ENCODE measurements around the gene TEX48. TPM values are rescaled to one million over a fixed set of nuclear protein-coding genes. Genes with fewer than 3 reads are reported as not detected.

TEX48 gene
- total RNA-seq, 3 donors from 2014 or later, result not detected

DNA sequence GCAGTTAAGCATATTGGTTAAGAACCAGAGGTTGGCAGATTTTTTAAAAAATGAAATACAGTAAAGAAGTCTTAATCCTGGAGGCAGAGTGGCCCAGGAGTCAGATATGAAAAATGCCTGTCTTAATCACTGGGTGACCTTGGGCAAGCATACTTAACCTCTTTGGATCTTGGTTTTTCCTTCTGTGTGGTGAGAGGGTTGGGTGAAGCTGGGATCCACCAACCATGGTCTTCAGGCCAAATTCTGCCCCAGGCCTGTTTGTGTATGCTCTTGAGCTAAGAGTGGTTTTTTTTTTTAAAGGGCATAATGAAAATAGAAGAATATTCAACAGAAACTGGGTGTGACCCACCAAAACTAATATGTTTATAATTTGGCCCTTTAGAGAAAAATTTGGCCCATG is 20.0 kb upstream of the TEX48 start:
- intact Hi-C loops (cut with DNase I; ENCODE audit: low total_unique reads), result no loop called here
- H3K4me3 ChIP-seq, result no peak overlapping the region
- no peaks in the 10 kb centered on the region for H3K36me3 ChIP-seq
- no peak for TF ChIP-seq POLR2A (IDR thresholded peaks at IDR 0.05)
- H3K27ac ChIP-seq, result no peak overlapping the region
- no peak for DNase-seq (ENCODE audit: low spot score in 2 of 2)
- no peaks in the 10 kb centered on the region for H3K9me3 ChIP-seq
- no peaks in the 10 kb centered on the region for H3K27me3 ChIP-seq
- H3K4me1 ChIP-seq, result no peaks in the 10 kb centered on the region

DNA sequence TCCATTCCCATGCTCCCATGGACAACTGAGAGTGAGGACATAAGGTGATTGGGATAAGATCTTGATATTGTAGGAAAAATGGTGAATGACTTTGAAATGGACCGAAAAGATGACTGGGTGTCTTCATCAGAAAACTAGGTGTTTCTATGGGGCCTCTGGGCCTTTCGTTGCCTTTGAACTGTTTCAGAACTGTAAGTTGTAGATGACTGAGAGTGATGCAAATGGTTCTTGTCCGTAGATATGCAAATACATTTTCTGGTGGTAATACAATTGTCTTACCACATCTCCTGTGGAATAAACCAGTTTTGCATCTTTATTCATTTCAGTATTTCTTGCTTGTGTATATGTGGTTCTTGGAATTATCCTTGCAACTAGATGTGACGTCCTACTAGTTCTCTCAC is 16.0 kb upstream of the TEX48 start:
- H3K27ac ChIP-seq, result no peak overlapping the region
- no peaks in the 10 kb centered on the region for H3K27me3 ChIP-seq
- H3K4me1 ChIP-seq, result no peaks in the 10 kb centered on the region
- H3K4me3 ChIP-seq, result no peak overlapping the region
- DNase-seq (ENCODE audit: low spot score in 2 of 2), result no peak
- TF ChIP-seq, protein P1, sequence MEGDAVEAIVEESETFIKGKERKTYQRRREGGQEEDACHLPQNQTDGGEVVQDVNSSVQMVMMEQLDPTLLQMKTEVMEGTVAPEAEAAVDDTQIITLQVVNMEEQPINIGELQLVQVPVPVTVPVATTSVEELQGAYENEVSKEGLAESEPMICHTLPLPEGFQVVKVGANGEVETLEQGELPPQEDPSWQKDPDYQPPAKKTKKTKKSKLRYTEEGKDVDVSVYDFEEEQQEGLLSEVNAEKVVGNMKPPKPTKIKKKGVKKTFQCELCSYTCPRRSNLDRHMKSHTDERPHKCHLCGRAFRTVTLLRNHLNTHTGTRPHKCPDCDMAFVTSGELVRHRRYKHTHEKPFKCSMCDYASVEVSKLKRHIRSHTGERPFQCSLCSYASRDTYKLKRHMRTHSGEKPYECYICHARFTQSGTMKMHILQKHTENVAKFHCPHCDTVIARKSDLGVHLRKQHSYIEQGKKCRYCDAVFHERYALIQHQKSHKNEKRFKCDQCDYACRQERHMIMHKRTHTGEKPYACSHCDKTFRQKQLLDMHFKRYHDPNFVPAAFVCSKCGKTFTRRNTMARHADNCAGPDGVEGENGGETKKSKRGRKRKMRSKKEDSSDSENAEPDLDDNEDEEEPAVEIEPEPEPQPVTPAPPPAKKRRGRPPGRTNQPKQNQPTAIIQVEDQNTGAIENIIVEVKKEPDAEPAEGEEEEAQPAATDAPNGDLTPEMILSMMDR (IDR thresholded peaks at IDR 0.05), result no peak
- TF ChIP-seq POLR2AphosphoS5 (IDR thresholded peaks at IDR 0.05) (no peak), POLR2A (IDR thresholded peaks at IDR 0.05) (no peak)
- H3K9me3 ChIP-seq, result no peaks in the 10 kb centered on the region
- H3K36me3 ChIP-seq, result no peaks in the 10 kb centered on the region
- intact Hi-C loops (cut with DNase I; ENCODE audit: low total_unique reads), result no loop called here

DNA sequence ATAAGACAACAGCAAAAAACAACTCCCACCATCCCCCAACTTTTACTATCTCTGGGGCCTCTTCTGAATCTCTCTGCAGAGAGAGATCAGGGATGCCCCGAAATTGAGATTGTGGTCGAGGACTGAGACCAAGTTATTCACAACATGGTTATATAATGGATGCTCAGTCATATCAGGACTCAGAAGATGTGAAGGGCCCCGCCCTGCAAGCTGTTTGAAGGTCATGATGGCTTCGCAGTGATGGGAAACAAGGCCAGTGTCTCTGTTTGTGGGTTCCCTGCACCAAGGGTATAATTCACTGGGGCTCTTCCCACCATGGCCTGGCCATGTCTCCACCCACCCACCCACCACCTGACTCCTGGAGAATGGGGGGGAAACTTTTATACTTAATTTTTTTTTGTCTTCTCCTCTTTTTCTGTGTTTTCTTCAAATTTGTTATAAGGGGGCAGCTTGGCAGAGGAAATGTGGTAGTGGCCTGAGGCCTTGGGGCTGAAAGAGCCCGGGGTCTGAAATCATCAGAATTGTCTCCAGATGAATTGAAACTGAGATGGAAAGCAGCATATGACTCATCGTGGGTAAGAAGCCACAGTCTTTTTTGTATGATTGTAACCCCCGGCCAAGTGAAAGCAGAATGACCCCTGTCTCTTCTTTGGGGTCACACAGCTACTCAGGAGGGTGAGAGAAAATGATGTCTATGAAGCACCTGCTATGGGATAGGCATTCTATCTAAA is 15.0 kb upstream of the TEX48 start:
- H3K27me3 ChIP-seq, result no peaks in the 10 kb centered on the region
- H3K4me3 ChIP-seq, result no peak overlapping the region
- TF ChIP-seq, protein P1 (IDR thresholded peaks at IDR 0.05), result no peak
- TF ChIP-seq POLR2AphosphoS5 (IDR thresholded peaks at IDR 0.05), result no peak
- TF ChIP-seq POLR2A (IDR thresholded peaks at IDR 0.05), result no peak
- H3K36me3 ChIP-seq, result no peaks in the 10 kb centered on the region
- no peak overlapping the region for H3K27ac ChIP-seq
- H3K4me1 ChIP-seq, result no peaks in the 10 kb centered on the region
- intact Hi-C loops (cut with DNase I; ENCODE audit: low total_unique reads), result no loop called here
- no peaks in the 10 kb centered on the region for H3K9me3 ChIP-seq
- DNase-seq (ENCODE audit: low spot score in 2 of 2), result no peak

DNA sequence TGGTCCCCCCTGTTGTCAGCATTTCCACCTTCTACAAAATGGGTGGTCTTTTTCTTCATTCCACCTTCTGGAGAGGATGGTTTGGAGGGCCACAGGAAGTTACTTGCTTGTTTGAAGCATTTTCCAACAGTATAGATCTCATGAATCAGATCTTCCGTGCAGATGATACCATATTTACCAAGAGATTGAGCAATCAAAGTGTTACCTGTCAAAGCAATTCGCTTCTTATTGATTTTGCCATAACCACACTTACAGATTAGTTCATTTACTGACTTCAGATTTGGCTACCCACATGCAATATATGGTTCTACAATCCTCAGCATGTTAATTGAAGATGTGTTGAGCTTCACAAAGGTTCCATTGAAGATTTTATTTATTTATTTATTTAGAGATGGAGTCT is 14.0 kb upstream of the TEX48 start:
- intact Hi-C loops (cut with DNase I; ENCODE audit: low total_unique reads), result no loop called here
- Histone ChIP-seq H3K27me3 (no peaks in the 10 kb centered on the region), H3K9me3 (no peaks in the 10 kb centered on the region), H3K4me1 (no peaks in the 10 kb centered on the region), H3K27ac (no peak overlapping the region), H3K36me3 (no peaks in the 10 kb centered on the region), H3K4me3 (no peak overlapping the region)
- no peak for DNase-seq (ENCODE audit: low spot score in 2 of 2)
- TF ChIP-seq, protein P1 (IDR thresholded peaks at IDR 0.05), result no peak
- TF ChIP-seq POLR2AphosphoS5 (IDR thresholded peaks at IDR 0.05) (no peak), POLR2A (IDR thresholded peaks at IDR 0.05) (no peak)

DNA sequence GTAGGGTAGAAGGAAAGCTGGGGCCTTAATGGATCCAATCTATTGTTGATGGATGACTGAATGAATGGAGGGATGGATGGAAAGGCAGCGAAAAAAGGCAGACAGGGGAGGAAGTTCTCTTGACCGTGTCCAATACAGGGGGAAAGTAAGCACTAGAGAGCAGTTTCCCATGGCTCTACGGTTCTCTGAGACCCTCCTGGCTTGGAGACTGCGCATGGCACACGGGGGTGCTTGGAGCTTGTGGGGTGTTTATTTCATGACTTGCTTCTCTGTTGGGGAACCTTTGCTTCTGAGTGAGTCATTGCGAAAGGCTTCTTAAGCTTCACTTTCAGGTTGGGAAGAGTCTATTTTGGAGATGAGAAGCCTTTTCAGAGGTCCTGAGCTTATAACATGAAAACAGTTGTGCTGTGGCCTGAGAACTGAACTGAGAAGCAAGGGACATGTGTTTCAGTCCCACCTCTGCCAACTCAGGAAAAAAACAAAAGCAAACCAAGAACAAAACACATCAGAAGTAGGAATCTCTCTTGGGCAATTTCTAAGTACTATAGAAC is 12.8 kb upstream of the TEX48 start:
- DNase-seq (ENCODE audit: low spot score in 2 of 2), result no peak
- TF ChIP-seq POLR2A (IDR thresholded peaks at IDR 0.05) (no peak), POLR2AphosphoS5 (IDR thresholded peaks at IDR 0.05) (no peak)
- intact Hi-C loops (cut with DNase I; ENCODE audit: low total_unique reads), result no loop called here

DNA sequence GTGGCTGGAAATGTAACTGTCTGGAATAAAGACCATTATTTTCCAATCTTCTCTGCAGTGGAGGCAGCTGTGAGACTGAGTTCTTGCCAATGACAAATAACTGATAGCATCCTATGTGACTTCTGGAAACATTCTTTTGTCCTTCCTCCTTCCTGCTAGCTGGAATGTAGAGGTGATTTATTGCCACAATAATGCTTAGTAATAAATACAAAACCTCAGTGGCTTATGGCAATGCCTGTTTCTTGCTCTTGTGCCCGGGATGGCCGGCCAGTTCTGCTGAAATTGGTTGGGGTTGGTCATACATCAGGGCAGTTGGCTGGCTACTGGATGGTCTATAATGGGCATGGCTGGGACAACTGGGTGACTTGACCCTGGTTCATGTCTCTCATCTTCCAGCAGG is 12.2 kb upstream of the TEX48 start:
- no peak overlapping the region for H3K4me3 ChIP-seq
- no peaks in the 10 kb centered on the region for H3K36me3 ChIP-seq
- H3K9me3 ChIP-seq, result no peaks in the 10 kb centered on the region
- no peaks in the 10 kb centered on the region for H3K4me1 ChIP-seq
- intact Hi-C loops (cut with DNase I; ENCODE audit: low total_unique reads), result no loop called here
- H3K27ac ChIP-seq, result no peak overlapping the region
- no peaks in the 10 kb centered on the region for H3K27me3 ChIP-seq
- DNase-seq (ENCODE audit: low spot score in 2 of 2), result no peak
- TF ChIP-seq POLR2A (IDR thresholded peaks at IDR 0.05), result no peak
- no peak for TF ChIP-seq POLR2AphosphoS5 (IDR thresholded peaks at IDR 0.05)
- TF ChIP-seq, protein P1 (IDR thresholded peaks at IDR 0.05), result no peak

More for the DNA sequence above, 12.8 kb upstream of the TEX48 start:
- Histone ChIP-seq H3K27ac (no peak overlapping the region), H3K27me3 (no peaks in the 10 kb centered on the region), H3K9me3 (no peaks in the 10 kb centered on the region), H3K4me3 (no peak overlapping the region), H3K4me1 (no peaks in the 10 kb centered on the region), H3K36me3 (no peaks in the 10 kb centered on the region)
